BJ (cell line): ENCODE measurements around the gene VRK3. TPM values are rescaled to one million over a fixed set of nuclear protein-coding genes. Genes with fewer than 3 reads are reported as not detected.

ENCODE experiments used
- CTCF ChIA-PET: fragments of 350-600 bp; formaldehyde crosslinking; extraction: SDS; loops from one replicate; lab custom pipeline; 2021; ENCODE audit warnings: antibody characterized with exemption, inconsistent platforms; lab: Yijun Ruan, JAX
- POLR2A ChIA-PET: fragments of 300-600 bp; sonication (Branson Sonifier 250); formaldehyde crosslinking; extraction: SDS; loops from one replicate; lab custom pipeline; 2021; ENCODE audit warnings: antibody characterized with exemption; lab: Charles Lee
- DNase-seq: peaks from one replicate; pipeline ENCODE4 v3.0.0-alpha.2; 2011; ENCODE audit warnings: low read depth
- H3K27me3 ChIP-seq: 2 replicates; pipeline ENCODE4 v1.6.0; 2011; ENCODE audit warnings: low read length; ENCODE audit not compliant: control insufficient read depth, insufficient read depth
- H3K36me3 ChIP-seq: 2 replicates; pipeline ENCODE4 v1.5.1; 2011; ENCODE audit warnings: low read length; ENCODE audit not compliant: control insufficient read depth, insufficient read depth
- H3K4me3 ChIP-seq: 2 replicates; pipeline ENCODE4 v1.5.1; 2011; ENCODE audit warnings: low read depth, mild to moderate bottlenecking, control low read depth, low read length
- polyA plus RNA-seq: library from polyadenylated mRNA; depleted of rRNA; stranded (reverse); fragments of >200 nt; gene quantifications from 2 replicates; pipeline ENCODE4 v1.2.3, GENCODE V29; 2011
- TF ChIP-seq, protein P1 (sequence below): IDR thresholded peaks from 2 replicates; pipeline ENCODE4 v1.5.1; 2011; ENCODE audit warnings: low read depth, mild to moderate bottlenecking, control low read depth, inconsistent platforms, low read length, moderate library complexity; ENCODE audit not compliant: insufficient read depth

Gene VRK3
- polyA plus RNA-seq, 1 experiment = 34.1 TPM

GRCh38 chr19:50005428-50005827, 19.7 kb downstream of the VRK3 start:
- ChIA-PET CTCF (no interaction called here), POLR2A (interaction anchor here (0.6 kb wide), 1 partner anchor 40 kb away, joined by 3 read pairs; no protein-coding TSS in a partner anchor)

GRCh38 chr19:50003810-50004419, 21.3 kb downstream of the VRK3 start:
- POLR2A ChIA-PET = no interaction called here
- CTCF ChIA-PET = interaction anchor here (0.6 to 1.1 kb wide), 3 partner anchors 66 to 1115 kb away, joined by 3 to 4 read pairs (median 3); no protein-coding TSS in a partner anchor
- TF ChIP-seq, protein P1, sequence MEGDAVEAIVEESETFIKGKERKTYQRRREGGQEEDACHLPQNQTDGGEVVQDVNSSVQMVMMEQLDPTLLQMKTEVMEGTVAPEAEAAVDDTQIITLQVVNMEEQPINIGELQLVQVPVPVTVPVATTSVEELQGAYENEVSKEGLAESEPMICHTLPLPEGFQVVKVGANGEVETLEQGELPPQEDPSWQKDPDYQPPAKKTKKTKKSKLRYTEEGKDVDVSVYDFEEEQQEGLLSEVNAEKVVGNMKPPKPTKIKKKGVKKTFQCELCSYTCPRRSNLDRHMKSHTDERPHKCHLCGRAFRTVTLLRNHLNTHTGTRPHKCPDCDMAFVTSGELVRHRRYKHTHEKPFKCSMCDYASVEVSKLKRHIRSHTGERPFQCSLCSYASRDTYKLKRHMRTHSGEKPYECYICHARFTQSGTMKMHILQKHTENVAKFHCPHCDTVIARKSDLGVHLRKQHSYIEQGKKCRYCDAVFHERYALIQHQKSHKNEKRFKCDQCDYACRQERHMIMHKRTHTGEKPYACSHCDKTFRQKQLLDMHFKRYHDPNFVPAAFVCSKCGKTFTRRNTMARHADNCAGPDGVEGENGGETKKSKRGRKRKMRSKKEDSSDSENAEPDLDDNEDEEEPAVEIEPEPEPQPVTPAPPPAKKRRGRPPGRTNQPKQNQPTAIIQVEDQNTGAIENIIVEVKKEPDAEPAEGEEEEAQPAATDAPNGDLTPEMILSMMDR = no peak
- DNase-seq = peak; percentile 90
- Histone ChIP-seq H3K4me3 (no peak overlapping the region), H3K27me3 (no peaks in the 10 kb centered on the region), H3K36me3 (peaks cover 53% of the 10 kb centered on the region)

More at GRCh38 chr19:50005428-50005827, 19.7 kb downstream of the VRK3 start:
- Histone ChIP-seq H3K36me3 (peaks cover 47% of the 10 kb centered on the region), H3K27me3 (no peaks in the 10 kb centered on the region), H3K4me3 (no peak overlapping the region)
- no peak for DNase-seq
- TF ChIP-seq, protein P1 = no peak

DNA sequence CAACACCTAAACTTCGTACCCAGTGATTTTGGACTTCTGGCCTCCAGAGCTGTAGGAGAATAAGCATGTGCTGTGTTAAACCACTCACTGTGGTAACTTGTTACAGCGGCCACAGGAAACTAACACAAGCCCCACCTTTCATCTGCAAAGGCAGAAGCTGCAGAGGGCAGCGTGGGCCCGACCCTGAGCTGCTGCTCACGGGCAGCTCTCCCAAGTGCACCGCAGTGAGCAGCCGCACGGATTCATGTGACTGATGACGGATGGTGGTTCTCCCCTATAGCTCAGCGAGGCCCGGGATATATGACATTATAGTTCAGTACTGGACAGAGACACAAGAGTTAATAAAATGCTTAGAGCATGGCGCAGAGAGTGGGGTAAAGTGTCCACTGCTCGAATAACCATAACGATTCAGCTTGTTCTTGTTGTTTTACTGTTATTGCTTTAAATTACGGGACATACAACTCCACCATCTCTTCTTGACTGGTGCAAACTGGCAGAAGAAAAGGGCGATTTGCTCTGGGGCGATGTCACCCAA, 21.9 kb downstream of the VRK3 start:
- Histone ChIP-seq H3K4me3 (no peak overlapping the region), H3K36me3 (peaks cover 47% of the 10 kb centered on the region), H3K27me3 (no peaks in the 10 kb centered on the region)
- DNase-seq = no peak
- ChIA-PET POLR2A (no interaction called here), CTCF (interaction anchor here (0.6 to 1.1 kb wide), 4 partner anchors 10 to 1115 kb away, joined by 3 to 4 read pairs (median 4); no protein-coding TSS in a partner anchor)
- TF ChIP-seq, protein P1 = no peak

DNA sequence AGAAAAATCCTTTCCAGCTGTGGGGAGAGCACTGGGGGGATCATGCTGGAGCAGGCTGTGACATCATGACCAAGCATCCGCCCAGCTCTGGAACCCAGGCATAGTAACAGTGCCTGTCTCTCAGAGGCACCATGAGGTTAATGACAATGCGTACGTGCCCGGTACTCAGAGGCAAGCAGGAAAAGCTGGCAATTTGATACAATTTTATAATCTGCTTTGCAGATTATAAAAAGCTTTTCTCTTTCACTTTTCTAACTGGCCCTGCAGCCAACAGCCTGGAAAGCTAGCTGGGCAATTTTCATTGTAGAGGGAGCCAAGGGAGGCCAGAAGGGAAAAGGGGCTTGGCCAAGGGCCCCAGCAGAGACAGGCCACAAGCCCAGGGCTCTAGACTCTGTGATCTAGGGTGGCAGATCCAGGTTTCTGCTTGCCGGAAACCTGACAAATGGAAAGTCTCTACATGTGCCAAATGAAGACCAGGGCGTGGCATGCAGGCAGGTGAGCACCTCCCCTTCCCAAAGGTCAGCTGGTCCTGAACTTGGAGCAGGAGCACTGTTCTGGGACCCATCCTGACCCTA, 22.7 kb downstream of the VRK3 start:
- Histone ChIP-seq H3K27me3 (no peaks in the 10 kb centered on the region), H3K4me3 (no peak overlapping the region), H3K36me3 (peaks cover 43% of the 10 kb centered on the region)
- TF ChIP-seq, protein P1 = no peak
- CTCF ChIA-PET = no interaction called here
- DNase-seq = no peak
- POLR2A ChIA-PET = no interaction called here

GRCh38 chr19:50001775-50002174, 23.4 kb downstream of the VRK3 start:
- CTCF ChIA-PET = no interaction called here
- Histone ChIP-seq H3K4me3 (no peak overlapping the region), H3K27me3 (no peaks in the 10 kb centered on the region), H3K36me3 (peaks cover 40% of the 10 kb centered on the region)
- no peak for DNase-seq
- TF ChIP-seq, protein P1 = no peak
- POLR2A ChIA-PET = no interaction called here
